ENCODE data around the gene RAD51AP1. TPM values are rescaled to one million over a fixed set of nuclear protein-coding genes. Genes with fewer than 3 reads are reported as not detected.
A peak's percentile ranks its signal among the peaks of the same experiment; 100 is the strongest.

RAD51AP1 gene
- total RNA-seq, 2 donors from 2014 or later = 0.86 to 1.3 TPM

DNA sequence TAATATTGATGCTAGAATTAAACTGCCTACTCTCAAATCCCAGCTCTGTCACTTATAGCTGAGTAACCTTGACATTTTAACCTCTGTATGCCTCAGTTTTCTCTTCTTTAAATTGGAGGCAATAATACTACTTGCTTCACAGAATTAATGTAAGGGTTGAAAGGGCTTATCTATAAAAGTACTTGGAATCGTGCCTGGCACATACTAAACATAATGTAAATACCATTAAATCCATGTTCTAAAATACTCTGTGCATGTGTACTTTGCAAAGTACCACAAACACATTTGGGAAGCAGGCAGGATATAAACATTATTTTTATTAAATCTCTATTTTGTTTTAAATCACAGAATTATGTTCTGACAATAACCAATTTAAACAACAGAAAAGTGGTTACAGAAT, 65.3 kb downstream of the RAD51AP1 start:
- Histone ChIP-seq H3K27me3 (no peaks in the 10 kb centered on the region), H3K4me1 (peaks cover 0 to 18% of the 10 kb centered on the region in 2 donors), H3K36me3 (no peaks in the 10 kb centered on the region), H3K4me3 (no peak overlapping the region), H3K9me3 (no peaks in the 10 kb centered on the region), H3K27ac (no peak overlapping the region)
- TF ChIP-seq, protein P1, sequence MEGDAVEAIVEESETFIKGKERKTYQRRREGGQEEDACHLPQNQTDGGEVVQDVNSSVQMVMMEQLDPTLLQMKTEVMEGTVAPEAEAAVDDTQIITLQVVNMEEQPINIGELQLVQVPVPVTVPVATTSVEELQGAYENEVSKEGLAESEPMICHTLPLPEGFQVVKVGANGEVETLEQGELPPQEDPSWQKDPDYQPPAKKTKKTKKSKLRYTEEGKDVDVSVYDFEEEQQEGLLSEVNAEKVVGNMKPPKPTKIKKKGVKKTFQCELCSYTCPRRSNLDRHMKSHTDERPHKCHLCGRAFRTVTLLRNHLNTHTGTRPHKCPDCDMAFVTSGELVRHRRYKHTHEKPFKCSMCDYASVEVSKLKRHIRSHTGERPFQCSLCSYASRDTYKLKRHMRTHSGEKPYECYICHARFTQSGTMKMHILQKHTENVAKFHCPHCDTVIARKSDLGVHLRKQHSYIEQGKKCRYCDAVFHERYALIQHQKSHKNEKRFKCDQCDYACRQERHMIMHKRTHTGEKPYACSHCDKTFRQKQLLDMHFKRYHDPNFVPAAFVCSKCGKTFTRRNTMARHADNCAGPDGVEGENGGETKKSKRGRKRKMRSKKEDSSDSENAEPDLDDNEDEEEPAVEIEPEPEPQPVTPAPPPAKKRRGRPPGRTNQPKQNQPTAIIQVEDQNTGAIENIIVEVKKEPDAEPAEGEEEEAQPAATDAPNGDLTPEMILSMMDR (IDR thresholded peaks at IDR 0.05) = no peak
- DNase-seq (ENCODE audit: low spot score) = no peak

DNA sequence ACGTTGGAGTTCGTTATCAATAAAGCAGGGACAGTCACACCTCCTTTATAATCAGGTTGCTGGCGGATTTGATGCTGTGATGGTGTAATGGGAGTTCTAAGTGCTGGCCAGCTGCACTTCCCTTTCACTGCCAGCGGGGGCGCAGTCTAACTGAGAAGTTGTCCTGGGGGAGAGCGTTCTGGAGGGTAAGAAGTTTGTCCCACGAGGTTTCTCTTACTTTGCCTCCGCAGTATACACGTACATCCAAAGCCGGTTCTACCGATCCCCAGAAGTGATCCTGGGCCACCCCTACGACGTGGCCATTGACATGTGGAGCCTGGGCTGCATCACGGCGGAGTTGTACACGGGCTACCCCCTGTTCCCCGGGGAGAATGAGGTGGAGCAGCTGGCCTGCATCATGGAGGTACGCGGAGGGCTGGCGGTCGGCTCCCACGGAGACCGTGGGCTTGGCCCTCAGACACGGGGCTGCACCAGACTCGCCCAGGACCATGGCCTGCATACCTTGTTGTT, 66.0 kb downstream of the RAD51AP1 start:
- Histone ChIP-seq H3K4me3 (peak overlapping the region; percentile 76), H3K36me3 (no peaks in the 10 kb centered on the region), H3K27ac (peak overlapping the region; percentile 70 to 74), H3K4me1 (peaks cover 0 to 18% of the 10 kb centered on the region in 2 donors), H3K27me3 (no peaks in the 10 kb centered on the region), H3K9me3 (no peaks in the 10 kb centered on the region)
- TF ChIP-seq, protein P1 (IDR thresholded peaks at IDR 0.05) = peak; percentile 99
- DNase-seq (ENCODE audit: low spot score) = peak; percentile 87

DNA sequence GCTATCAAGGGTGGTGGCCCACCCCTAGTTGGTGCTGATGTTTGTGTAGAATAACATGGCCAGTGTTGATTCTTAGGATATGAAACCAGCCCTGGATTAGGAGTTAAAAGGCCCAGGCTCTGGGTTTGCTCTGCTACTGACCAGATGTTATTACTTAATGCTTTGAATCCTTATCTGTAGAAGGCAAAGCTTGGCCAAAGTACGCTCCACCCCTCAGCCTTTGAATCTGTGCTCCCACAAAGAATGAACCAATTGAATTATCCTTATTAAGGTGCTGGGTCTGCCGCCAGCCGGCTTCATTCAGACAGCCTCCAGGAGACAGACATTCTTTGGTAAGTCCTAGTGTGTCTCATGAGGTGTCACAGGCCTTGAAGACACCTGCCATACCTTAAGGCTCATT, 68.4 kb downstream of the RAD51AP1 start:
- no peaks in the 10 kb centered on the region for H3K27me3 ChIP-seq
- H3K4me1 ChIP-seq = peaks cover 0 to 18% of the 10 kb centered on the region in 2 donors
- no peak for DNase-seq (ENCODE audit: low spot score)
- no peak overlapping the region for H3K27ac ChIP-seq
- TF ChIP-seq, protein P1 (IDR thresholded peaks at IDR 0.05) = no peak
- H3K36me3 ChIP-seq = peaks cover 16% of the 10 kb centered on the region
- H3K9me3 ChIP-seq = no peaks in the 10 kb centered on the region
- no peak overlapping the region for H3K4me3 ChIP-seq

DNA sequence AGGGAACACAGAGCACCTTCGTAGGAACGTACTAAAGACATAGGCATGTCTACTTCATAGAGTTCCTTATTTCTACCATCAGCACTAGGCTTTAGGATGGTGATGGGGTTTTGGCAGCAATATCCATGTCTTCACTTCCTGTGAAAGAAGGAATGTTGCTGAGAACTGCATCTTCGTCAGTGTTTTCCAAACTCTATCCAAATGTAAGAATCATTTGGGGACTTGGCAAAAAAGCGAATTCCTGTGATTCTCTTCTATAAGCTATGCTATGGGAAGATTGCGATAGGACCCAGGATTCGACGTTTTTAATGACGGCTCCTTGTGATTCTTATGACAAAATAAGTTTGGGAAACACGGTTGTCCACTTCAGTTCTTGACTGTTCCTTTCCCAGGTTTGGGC, 70.4 kb downstream of the RAD51AP1 start:
- Histone ChIP-seq H3K27me3 (no peaks in the 10 kb centered on the region), H3K4me3 (no peak overlapping the region), H3K9me3 (no peaks in the 10 kb centered on the region), H3K36me3 (peaks cover 37% of the 10 kb centered on the region), H3K4me1 (peaks cover 0 to 18% of the 10 kb centered on the region in 2 donors), H3K27ac (no peak overlapping the region)
- DNase-seq (ENCODE audit: low spot score) = no peak
- TF ChIP-seq, protein P1 (IDR thresholded peaks at IDR 0.05) = no peak

Other genes with a start within 250 kb of the RAD51AP1 start
- gene TIGAR, start 217.7 kb upstream of the RAD51AP1 start, total RNA-seq = 1 to 10 TPM; 3.7 to 4.2 TPM
- under 1 TPM in 1 of 2 donors, not detected in 1; 0.08 TPM for gene FGF23, start 159.2 kb upstream of the RAD51AP1 start, total RNA-seq
- not detected for gene FGF6, start 93.1 kb upstream of the RAD51AP1 start, total RNA-seq
- 10 to 100 TPM; 31.7 to 41.1 TPM for gene DYRK4, start 23.3 kb downstream of the RAD51AP1 start, total RNA-seq
- 1 to 10 TPM in 1 of 2 donors, under 1 TPM in 1; 0.79 to 7.1 TPM for gene AKAP3, start 110.2 kb downstream of the RAD51AP1 start, total RNA-seq
- 10 to 100 TPM; 40.0 to 90.3 TPM for gene NDUFA9, start 110.2 kb downstream of the RAD51AP1 start, total RNA-seq
- gene GALNT8, start 181.5 kb downstream of the RAD51AP1 start, total RNA-seq = 1 to 10 TPM; 2.0 to 3.8 TPM